ENCODE results near the gene ANKEF1. TPM values are rescaled to one million over a fixed set of nuclear protein-coding genes. Genes with fewer than 3 reads are reported as not detected.

The ANKEF1 gene
- total RNA-seq, 1 donor from 2014 or later = 12.5 TPM

GRCh38 chr20:9994676-9995075 is 40.1 kb upstream of the ANKEF1 start:
- peaks cover 3% of the 10 kb centered on the region for H3K9me3 Mint-ChIP-seq (ENCODE audit: low read depth)
- H3K27me3 Mint-ChIP-seq = no peaks in the 10 kb centered on the region
- H3K4me3 Mint-ChIP-seq (ENCODE audit: low read depth) = no peak overlapping the region
- no peak for TF ChIP-seq CTCF (IDR thresholded peaks at IDR 0.05; ENCODE audit: unreplicated experiment)
- H3K27ac Mint-ChIP-seq = no peak overlapping the region
- no peaks in the 10 kb centered on the region for H3K36me3 Mint-ChIP-seq (ENCODE audit: insufficient read depth)
- no peak for DNase-seq (ENCODE audit: low spot score, unreplicated experiment)
- no peaks in the 10 kb centered on the region for H3K4me1 Mint-ChIP-seq (ENCODE audit: low read depth)

GRCh38 chr20:9995510-9996272 is 39.1 kb upstream of the ANKEF1 start:
- Mint-ChIP-seq H3K4me3 (ENCODE audit: low read depth) (no peak overlapping the region), H3K27ac (no peak overlapping the region), H3K36me3 (ENCODE audit: insufficient read depth) (no peaks in the 10 kb centered on the region), H3K9me3 (ENCODE audit: low read depth) (peaks cover 3% of the 10 kb centered on the region), H3K4me1 (ENCODE audit: low read depth) (no peaks in the 10 kb centered on the region), H3K27me3 (no peaks in the 10 kb centered on the region)
- no peak for DNase-seq (ENCODE audit: low spot score, unreplicated experiment)
- no peak for TF ChIP-seq CTCF (IDR thresholded peaks at IDR 0.05; ENCODE audit: unreplicated experiment)

GRCh38 chr20:9996944-9997343 is 37.8 kb upstream of the ANKEF1 start:
- no peak for DNase-seq (ENCODE audit: low spot score, unreplicated experiment)
- H3K4me3 Mint-ChIP-seq (ENCODE audit: low read depth) = no peak overlapping the region
- no peak for TF ChIP-seq CTCF (IDR thresholded peaks at IDR 0.05; ENCODE audit: unreplicated experiment)
- H3K36me3 Mint-ChIP-seq (ENCODE audit: insufficient read depth) = no peaks in the 10 kb centered on the region
- H3K27ac Mint-ChIP-seq = no peak overlapping the region
- peaks cover 3% of the 10 kb centered on the region for H3K9me3 Mint-ChIP-seq (ENCODE audit: low read depth)
- no peaks in the 10 kb centered on the region for H3K4me1 Mint-ChIP-seq (ENCODE audit: low read depth)
- no peaks in the 10 kb centered on the region for H3K27me3 Mint-ChIP-seq

GRCh38 chr20:9999645-10000044 is 35.1 kb upstream of the ANKEF1 start:
- TF ChIP-seq CTCF (IDR thresholded peaks at IDR 0.05; ENCODE audit: unreplicated experiment) = no peak
- peaks cover 2% of the 10 kb centered on the region for H3K4me1 Mint-ChIP-seq (ENCODE audit: low read depth)
- no peaks in the 10 kb centered on the region for H3K36me3 Mint-ChIP-seq (ENCODE audit: insufficient read depth)
- no peak overlapping the region for H3K27ac Mint-ChIP-seq
- H3K9me3 Mint-ChIP-seq (ENCODE audit: low read depth) = peaks cover 5% of the 10 kb centered on the region
- no peak for DNase-seq (ENCODE audit: low spot score, unreplicated experiment)
- no peaks in the 10 kb centered on the region for H3K27me3 Mint-ChIP-seq
- no peak overlapping the region for H3K4me3 Mint-ChIP-seq (ENCODE audit: low read depth)

GRCh38 chr20:10002866-10003265 is 31.9 kb upstream of the ANKEF1 start:
- H3K4me3 Mint-ChIP-seq (ENCODE audit: low read depth) = no peak overlapping the region
- H3K4me1 Mint-ChIP-seq (ENCODE audit: low read depth) = peaks cover 20% of the 10 kb centered on the region
- no peaks in the 10 kb centered on the region for H3K36me3 Mint-ChIP-seq (ENCODE audit: insufficient read depth)
- DNase-seq (ENCODE audit: low spot score, unreplicated experiment) = no peak
- peaks cover 4% of the 10 kb centered on the region for H3K9me3 Mint-ChIP-seq (ENCODE audit: low read depth)
- H3K27ac Mint-ChIP-seq = no peak overlapping the region
- no peak for TF ChIP-seq CTCF (IDR thresholded peaks at IDR 0.05; ENCODE audit: unreplicated experiment)
- peaks cover 2% of the 10 kb centered on the region for H3K27me3 Mint-ChIP-seq

All from progenitor cell of endocrine pancreas (in vitro differentiated cells).